Activated CD4-positive, alpha-beta T cell treated with anti-CD3 and anti-CD28 coated beads, Interleukin-2, amount 50 U/mL, for 48 hours (primary cell): Measurements from ENCODE around the gene TGFBR3.

Source experiments
- DNase-seq, 2 experiments: peaks; one replicate each; pipeline ENCODE4 v3.0.0-alpha.2; 2020

The TGFBR3 gene

DNA sequence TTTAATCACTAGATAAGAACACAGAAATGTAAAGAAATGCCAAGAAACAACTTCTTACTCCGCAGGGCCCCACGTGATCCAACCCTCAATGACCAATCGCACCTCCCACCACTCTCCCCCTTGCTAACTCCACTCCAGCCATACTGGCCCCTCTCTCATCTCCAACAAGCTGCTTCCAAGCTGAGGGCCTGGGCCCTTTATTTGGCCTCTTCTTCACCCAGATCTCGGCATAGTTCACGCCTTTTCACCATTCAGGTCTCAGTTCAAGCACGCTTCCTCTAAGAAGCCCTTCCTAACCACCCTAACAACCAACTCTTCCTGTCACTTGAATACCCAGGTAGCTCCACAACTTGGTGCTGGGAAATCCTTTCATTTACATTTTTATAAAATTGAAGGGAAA, 110.7 kb downstream of the TGFBR3 start:
- no peak for DNase-seq

DNA sequence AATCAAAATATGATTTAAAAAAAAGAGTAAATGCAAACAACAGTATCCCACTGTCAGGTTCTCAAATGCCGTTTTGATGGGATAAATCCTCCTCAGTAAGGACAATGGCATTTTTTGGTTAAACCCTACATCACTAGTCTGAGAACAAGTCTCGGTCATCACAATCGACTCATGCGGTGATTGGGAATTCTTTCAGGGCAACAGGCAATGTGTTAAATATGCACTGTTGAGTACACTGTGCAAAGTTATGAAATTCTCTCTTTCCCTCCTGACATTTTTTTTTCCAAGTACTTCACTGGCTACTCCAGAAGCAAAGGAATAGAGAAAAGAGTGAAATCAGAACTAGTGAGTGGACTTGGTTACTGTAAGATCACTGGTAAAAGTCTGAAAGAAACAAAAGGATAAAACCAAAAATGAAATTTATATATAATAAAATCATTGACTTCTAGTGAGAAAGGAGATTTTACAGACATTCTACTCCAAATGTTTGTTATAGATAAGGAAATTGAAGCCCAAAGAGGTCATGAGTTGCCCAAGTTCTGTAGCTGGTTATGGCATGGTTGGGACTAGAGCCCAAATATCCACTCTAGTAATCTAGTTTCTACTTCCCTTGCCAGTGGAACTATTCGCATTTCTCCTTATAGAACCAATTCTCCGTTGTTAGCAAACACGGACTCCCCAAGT, 111.3 kb downstream of the TGFBR3 start:
- no peak for DNase-seq

GRCh38 chr1:91771717-91772116, 114.2 kb downstream of the TGFBR3 start:
- no peak for DNase-seq

GRCh38 chr1:91770667-91771268, 115.2 kb downstream of the TGFBR3 start:
- no peak for DNase-seq

DNA sequence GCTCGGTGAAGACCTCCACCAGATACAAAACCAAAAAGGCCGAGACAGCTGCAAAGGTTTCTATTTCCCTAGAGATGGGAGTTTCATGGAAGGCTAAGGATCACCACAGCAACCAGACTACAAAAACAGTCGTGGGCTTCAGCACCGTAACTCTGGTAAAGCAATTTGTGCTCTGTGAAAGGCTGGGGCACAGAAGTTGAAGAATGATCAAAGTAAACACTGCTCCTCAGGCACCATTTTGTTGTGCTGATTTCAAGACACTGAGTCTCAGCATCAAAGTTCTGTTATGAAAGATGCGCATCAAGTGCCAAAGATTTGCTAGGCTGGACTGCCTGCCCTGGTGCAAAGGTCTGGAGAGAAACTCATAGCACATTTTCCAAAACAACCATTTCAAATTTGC, 116.2 kb downstream of the TGFBR3 start:
- DNase-seq, result no peak

GRCh38 chr1:91768786-91769725, 116.9 kb downstream of the TGFBR3 start:
- DNase-seq, result no peak

- no peak for DNase-seq
These were observed 117.8 kb downstream of the TGFBR3 start for GRCh38 chr1:91768120-91768519.

DNA sequence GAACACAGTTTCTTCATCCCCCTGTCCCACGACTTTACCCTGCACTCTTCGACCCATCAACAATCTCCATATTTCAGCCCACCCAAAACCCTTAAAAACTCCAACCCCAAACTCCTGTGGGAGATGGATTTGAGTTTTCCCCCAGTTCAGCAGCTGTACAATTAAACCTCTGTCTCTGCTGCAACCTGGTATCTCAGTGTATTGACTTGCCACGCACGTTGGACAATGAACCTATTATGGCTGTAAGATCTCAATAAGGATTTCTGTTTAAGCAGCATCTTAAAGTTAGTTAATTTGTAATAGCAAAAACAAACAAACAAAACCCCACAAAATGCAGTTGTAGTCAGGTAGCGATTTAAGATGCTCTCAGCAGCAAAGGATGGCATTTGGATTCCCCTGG, 119.1 kb downstream of the TGFBR3 start:
- no peak for DNase-seq

DNA sequence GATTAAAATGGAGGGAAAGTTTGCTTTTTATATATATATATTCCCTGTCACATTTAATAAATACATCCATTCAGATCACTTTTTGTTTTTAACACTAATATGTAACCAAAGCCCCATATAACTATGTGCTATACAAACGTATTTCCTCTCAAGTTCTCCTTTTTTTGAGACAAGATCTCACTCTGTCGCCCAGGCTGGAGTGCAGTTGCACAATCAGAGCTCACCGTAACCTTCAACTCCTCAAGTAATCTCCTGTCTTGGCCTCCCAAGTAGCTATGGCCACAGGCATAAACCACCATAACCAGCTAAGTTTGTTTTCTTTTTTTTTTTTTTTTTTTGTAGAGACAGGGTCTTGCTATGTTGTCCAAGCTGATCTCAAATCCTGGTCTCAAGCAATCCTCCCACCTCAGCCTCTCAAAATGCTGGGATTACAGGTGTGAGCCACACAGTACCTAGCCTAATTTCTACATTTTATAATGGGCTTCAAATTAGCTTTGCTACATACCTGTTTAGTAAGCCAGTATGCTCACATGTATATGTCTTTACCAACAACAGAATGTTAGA, 120.0 kb downstream of the TGFBR3 start:
- DNase-seq, result no peak

DNA sequence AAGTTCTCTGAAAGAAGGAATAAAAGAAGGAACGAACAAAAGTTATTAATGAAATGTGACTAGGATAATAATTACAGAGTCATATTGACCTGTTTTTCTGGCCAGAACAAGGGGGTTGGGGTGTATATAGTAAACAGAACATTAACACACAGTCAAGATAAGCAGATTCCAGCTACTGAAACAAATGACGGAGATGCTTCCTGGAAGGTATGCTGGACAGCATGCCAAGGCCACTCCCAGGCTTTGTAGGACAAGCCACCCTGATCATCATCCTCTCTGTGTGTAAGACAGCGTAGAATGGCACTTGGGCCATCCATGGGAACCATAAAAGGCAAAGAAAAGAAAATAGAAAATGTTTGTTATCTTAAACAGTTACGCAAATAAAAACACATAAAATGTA, 120.7 kb downstream of the TGFBR3 start:
- DNase-seq, result no peak

DNA sequence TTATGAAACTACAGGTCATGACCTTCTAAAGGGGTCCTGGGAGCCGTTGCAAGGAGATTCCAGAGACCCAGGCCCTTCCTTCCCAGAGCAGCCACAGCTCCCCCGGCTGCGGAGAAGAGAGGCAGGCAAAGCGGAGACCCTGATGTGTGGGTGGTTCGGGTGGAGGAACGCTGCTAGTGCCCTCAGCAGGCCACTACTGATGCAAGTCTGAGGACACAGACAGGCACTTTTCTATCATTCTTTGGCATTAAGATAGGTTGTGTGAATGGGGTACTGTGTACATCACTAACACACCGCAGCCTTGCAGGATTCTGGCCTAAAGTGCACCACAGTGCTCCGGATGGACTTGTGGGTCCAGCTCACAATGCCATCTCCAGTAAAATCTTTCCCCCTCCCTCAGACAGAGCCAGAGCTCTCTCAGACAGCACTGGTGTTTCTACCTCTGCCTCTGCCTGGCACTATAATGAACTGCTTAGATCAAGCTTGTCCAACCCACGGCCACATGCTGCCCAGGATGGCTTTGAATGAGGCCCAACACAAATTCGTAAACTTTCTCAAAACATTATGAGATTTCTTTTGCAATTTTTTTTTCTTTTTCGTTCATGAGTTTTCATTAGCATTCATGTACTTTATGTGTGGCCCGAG, 121.4 kb downstream of the TGFBR3 start:
- no peak for DNase-seq

- no peak for DNase-seq
These were observed 122.7 kb downstream of the TGFBR3 start for GRCh38 chr1:91763252-91763651.

DNA sequence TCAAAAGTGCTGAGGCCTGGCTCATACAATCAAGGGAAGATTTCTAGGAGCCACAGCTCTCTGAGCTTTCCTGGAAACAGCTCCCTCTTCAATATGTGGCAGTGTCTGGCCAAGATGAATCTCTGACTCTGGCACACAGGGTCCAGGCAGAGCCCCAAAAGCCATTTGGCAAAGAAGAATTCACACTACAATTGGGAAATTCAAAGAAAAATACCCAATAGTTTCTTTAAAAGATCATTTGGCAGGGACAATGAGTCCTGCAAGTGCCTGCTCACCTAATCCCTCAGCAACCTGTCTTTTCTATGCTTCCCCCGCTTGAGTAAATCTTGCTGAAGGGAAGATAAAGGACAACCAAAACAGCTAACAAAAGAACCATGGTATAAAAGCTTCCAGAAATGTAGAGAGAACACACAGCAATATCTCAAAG, 124.6 kb downstream of the TGFBR3 start:
- no peak for DNase-seq

- no peak for DNase-seq
These were observed 125.4 kb downstream of the TGFBR3 start for GRCh38 chr1:91760512-91760911.

DNA sequence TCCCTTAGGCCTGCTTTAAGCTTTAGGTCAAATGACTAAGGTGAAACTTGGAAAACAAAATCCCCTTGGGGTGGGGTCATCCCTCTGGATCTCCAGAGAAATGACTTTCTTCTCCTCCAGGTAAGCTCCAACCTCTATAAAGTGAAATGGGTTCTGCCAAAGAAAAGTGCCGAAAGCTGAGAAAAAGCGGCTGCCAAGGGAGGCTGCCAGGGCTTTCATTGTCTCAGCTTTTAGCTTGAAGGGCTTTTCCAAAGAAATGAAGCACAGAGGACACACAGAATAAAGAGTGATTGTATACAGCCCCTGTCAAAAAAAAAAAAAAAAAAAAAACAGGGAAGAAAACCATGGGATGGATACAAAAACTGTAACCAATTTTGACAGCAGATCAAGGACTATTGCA, 126.9 kb downstream of the TGFBR3 start:
- no peak for DNase-seq

- DNase-seq, result no peak
These were observed 128.0 kb downstream of the TGFBR3 start for GRCh38 chr1:91757763-91758460.

GRCh38 chr1:91755702-91756287, 130.2 kb downstream of the TGFBR3 start:
- DNase-seq, result no peak

DNA sequence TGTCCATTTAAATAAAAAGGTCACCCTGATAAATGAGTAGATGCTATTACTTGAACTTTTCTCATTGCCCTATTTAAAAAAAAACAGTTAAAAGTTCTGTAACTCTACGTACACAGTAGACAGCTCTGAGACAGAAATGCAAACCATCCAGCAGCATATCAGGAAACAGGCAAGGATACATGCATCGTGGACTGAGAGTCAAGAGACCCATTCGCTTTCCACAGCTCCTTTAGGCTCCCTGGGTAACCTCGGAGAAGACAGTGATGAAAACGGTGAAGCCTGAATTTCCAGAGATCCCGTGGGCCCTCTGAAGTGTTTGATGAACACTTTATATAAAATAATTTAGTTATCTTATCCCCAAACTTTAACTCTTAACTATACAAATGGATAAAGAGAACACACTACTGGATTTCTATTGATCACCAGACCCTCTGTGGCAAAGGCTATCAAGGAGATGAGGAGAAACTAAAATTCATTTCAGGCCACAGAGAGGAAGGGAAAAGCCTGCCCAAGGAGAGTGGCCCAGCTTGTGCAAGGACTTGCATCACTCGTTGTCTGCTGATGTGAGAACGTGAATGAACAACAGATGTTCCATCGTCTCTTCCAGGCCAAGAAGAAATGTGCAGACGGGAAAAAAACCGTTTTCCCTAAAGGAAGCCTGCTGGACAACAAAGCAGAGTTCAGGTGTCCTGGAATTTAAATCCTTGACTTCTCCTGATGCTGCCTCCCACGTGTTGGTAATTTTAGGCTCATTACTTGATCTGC, 131.0 kb downstream of the TGFBR3 start:
- DNase-seq, result no peak

DNA sequence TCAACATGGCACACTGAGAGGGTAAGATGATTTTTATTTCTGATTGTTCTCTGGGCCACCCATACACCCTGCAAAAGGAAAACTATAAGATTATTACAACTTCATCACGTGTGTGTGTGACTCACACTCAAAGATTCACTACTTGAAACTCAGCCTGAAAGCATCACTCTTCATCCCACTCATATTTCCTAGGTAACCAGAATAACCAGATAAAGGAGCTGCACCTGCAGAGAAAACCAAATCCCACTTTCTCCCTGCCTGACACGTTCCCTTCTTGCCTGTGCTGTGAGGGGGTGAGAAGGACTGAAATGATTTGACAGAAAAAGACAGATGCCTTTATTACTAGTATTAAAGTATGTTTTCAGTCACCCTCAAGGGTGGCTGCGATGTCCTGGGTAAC, 131.6 kb downstream of the TGFBR3 start:
- DNase-seq, result peak; percentile 50 to 68

DNA sequence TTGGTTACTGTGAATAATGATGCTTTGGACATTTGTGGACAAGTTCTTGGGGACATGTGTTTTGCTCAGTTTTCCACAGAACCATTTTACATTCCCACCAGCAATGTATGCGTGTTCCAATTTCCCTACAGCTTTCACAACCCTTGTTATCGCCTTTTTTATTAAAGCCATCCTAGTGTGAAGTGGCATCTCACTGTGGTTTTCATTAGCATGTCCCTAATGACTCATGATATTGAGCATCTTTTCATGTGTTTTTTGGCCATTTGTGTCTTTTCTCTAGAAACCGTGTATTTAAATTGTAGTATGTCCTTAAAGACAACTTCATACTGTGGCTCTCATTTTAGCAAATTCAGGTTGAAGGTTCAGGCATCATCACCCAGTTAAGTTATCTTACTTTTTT, 132.1 kb downstream of the TGFBR3 start:
- DNase-seq, result no peak

- DNase-seq, result no peak
These were observed 133.6 kb downstream of the TGFBR3 start for GRCh38 chr1:91752324-91752723.
